GM20000 (cell line): ENCODE results near the gene TRAK1.

Experiments
- DNase-seq: peaks from one replicate; pipeline ENCODE4 v3.0.0; 2012; ENCODE audit warnings: low spot score
- CTCF ChIP-seq: IDR thresholded peaks from 2 replicates; pipeline ENCODE4 v1.5.1; 2012; ENCODE audit warnings: mild to moderate bottlenecking, control low read depth; ENCODE audit errors: extremely low read depth, missing control alignments

TRAK1 gene

GRCh38 chr3:42094691-42095391 lies 3.7 kb downstream of the TRAK1 start:
- no peak for DNase-seq
- TF ChIP-seq CTCF: no peak

- DNase-seq: no peak
These were observed 4.4 kb downstream of the TRAK1 start for GRCh38 chr3:42095540-42095939.

GRCh38 chr3:42096796-42097565 lies 5.8 kb downstream of the TRAK1 start:
- no peak for TF ChIP-seq CTCF
- DNase-seq: no peak

More at GRCh38 chr3:42095540-42095939, 4.4 kb downstream of the TRAK1 start:
- no peak for TF ChIP-seq CTCF

GRCh38 chr3:42097566-42097946 lies 6.4 kb downstream of the TRAK1 start:
- DNase-seq: no peak
- no peak for TF ChIP-seq CTCF

- no peak for DNase-seq
- TF ChIP-seq CTCF: no peak
These were observed 7.0 kb downstream of the TRAK1 start for GRCh38 chr3:42098171-42098570.

- DNase-seq: no peak
- TF ChIP-seq CTCF: no peak
These were observed 8.0 kb downstream of the TRAK1 start for GRCh38 chr3:42099020-42099765.

GRCh38 chr3:42101048-42101447 lies 9.9 kb downstream of the TRAK1 start:
- no peak for TF ChIP-seq CTCF
- DNase-seq: no peak
